Keratinocyte (primary cell): ENCODE measurements around the gene MLLT1. TPM values are rescaled to one million over a fixed set of nuclear protein-coding genes. Genes with fewer than 3 reads are reported as not detected.

ENCODE experiments used
- DNase-seq: peaks from one replicate; pipeline ENCODE4 v3.0.0-alpha.2; 2011; ENCODE audit warnings: low read depth, missing footprints, low spot score
- FAIRE-seq: peaks from 2 replicates; lab custom pipeline; 2011; peaks lifted over from hg19 to GRCh38; lab: Jason Lieb, UNC
- H2AFZ ChIP-seq: 2 replicates; pipeline ENCODE4 v1.6.0; 2012; ENCODE audit warnings: low read length, control low read depth, inconsistent platforms; ENCODE audit not compliant: control insufficient read depth
- H3K27ac ChIP-seq: 2 replicates; pipeline ENCODE4 v1.5.1; 2011; ENCODE audit warnings: low read length; ENCODE audit not compliant: control insufficient read depth, insufficient read depth
- H3K27me3 ChIP-seq: 3 replicates; pipeline ENCODE4 v1.6.0; 2011; ENCODE audit warnings: low read length; ENCODE audit not compliant: control insufficient read depth, insufficient read depth; ENCODE audit errors: extremely low read depth
- H3K36me3 ChIP-seq, 2 experiments: 2 replicates in 1 of 2; 3 replicates in 1 of 2; pipeline ENCODE4 v1.5.1; 2011; ENCODE audit warnings: low read length in 2 of 2, mild to moderate bottlenecking in 1 of 2; ENCODE audit not compliant: control insufficient read depth in 2 of 2, insufficient read depth in 2 of 2; ENCODE audit errors: extremely low read depth in 1 of 2
- H3K4me1 ChIP-seq: 3 replicates; pipeline ENCODE4 v1.5.1; 2011; ENCODE audit warnings: low read length; ENCODE audit not compliant: control insufficient read depth, insufficient read depth; ENCODE audit errors: extremely low read depth
- H3K4me2 ChIP-seq: 3 replicates; pipeline ENCODE4 v1.6.0; 2011; ENCODE audit warnings: low read depth, low read length; ENCODE audit not compliant: control insufficient read depth, insufficient read depth; ENCODE audit errors: extremely low read depth
- H3K4me3 ChIP-seq, 3 experiments: fragments of 200-600 bp in 1 of 3; sonication (generic) in 1 of 3; 2 replicates in 2 of 3; 3 replicates in 1 of 3; pipeline ENCODE4 v1.5.1; 2011 to 2016; ENCODE audit warnings: low read length in 3 of 3, mild to moderate bottlenecking in 3 of 3, control low read depth in 2 of 3, inconsistent platforms in 1 of 3, low read depth in 1 of 3, mixed read lengths in 1 of 3, mixed run types in 1 of 3, moderate library complexity in 1 of 3; ENCODE audit not compliant: control insufficient read depth in 2 of 3, insufficient read depth in 2 of 3; ENCODE audit errors: extremely low read depth in 1 of 3
- H3K79me2 ChIP-seq: 2 replicates; pipeline ENCODE4 v1.6.0; 2012; ENCODE audit warnings: low read length; ENCODE audit not compliant: control insufficient read depth, insufficient read depth
- H3K9ac ChIP-seq: 3 replicates; pipeline ENCODE4 v1.6.0; 2011; ENCODE audit warnings: low read length; ENCODE audit not compliant: control insufficient read depth, insufficient read depth; ENCODE audit errors: extremely low read depth
- H3K9me1 ChIP-seq: 3 replicates; pipeline ENCODE4 v1.6.0; 2011; ENCODE audit warnings: low read length; ENCODE audit not compliant: control insufficient read depth, insufficient read depth; ENCODE audit errors: extremely low read depth
- H3K9me3 ChIP-seq: 2 replicates; pipeline ENCODE4 v1.5.1; 2012; ENCODE audit warnings: low read depth, low read length; ENCODE audit not compliant: control insufficient read depth
- H4K20me1 ChIP-seq: 3 replicates; pipeline ENCODE4 v1.6.0; 2011; ENCODE audit warnings: low read length; ENCODE audit not compliant: control insufficient read depth, insufficient read depth; ENCODE audit errors: extremely low read depth
- CTCF ChIP-seq, 3 experiments: IDR thresholded peaks in 1 of 3; conservative IDR thresholded peaks in 1 of 3; optimal IDR thresholded peaks in 1 of 3; 2 replicates in 2 of 3; 3 replicates in 1 of 3; pipeline versions ENCODE3 to v1.5.1; 2011; ENCODE audit warnings: low read length in 3 of 3, mild to moderate bottlenecking in 3 of 3, moderate library complexity in 2 of 3, control low read depth in 1 of 3, inconsistent platforms in 1 of 3; ENCODE audit not compliant: insufficient read depth in 2 of 3; ENCODE audit errors: extremely low read depth in 1 of 3
- EZH2 ChIP-seq: IDR thresholded peaks from one replicate; pipeline ENCODE4 v1.6.1; 2012; ENCODE audit warnings: inconsistent platforms, mild to moderate bottlenecking, low read length, moderate library complexity
- dilution Hi-C: fragments of 300-500 bp; cut with MboI; formaldehyde crosslinking; loops from one replicate; pipeline ENCODE4 v1.7.0; 2020; ENCODE audit warnings: low sequenced_read_pairs; ENCODE audit not compliant: extremely low pct_ligation_motif_present
- polyA plus RNA-seq, 5 experiments: library from polyadenylated mRNA; depleted of rRNA in 3 of 5; stranded (reverse) in 3 of 5; stranded (forward) in 1 of 5; unstranded in 1 of 5; fragments of >200 nt; gene quantifications; 1 replicate in 1 of 5; 2 replicates in 3 of 5; 3 replicates in 1 of 5; pipeline versions ENCODE4 v1.2.1 to v1.2.3, GENCODE V29; 2011 to 2012; ENCODE audit warnings: missing spikeins in 2 of 5, low read depth in 1 of 5, low replicate concordance in 1 of 5

The MLLT1 gene
- polyA plus RNA-seq, 1 donor (not counting 4 experiments of a cell fraction or from before 2014, with no cell fraction given) = 8.3 TPM

DNA sequence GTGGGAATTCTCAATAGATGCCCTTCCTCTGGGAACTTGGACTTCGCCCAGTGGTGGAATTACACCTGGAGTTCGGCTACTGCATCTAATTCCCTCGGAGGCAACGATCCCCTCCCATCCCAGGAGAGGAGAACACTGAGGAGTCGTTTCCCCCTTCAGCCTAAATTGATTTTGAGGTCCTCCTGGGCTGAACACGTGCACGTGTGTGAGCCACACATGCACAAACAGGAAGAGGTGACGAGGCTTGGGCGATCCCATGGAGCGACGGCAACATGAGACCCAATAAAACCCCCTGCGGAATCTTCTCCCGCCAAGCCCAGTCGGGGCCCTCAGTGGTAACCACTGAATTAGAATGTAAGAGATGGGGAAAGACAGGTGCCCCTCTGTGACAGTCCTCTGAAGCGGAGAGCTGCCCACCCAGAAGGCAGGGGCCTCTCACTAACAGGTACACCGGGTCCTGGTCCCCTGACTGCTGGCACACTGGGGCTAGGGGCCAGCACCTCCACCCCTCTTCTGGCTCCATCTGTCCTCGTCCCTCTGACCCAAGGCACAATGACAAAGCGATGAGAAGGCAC lies 4.5 kb downstream of the MLLT1 start:
- dilution Hi-C loops = loop anchor here (25.0 kb wide), 1 partner anchor 238 kb away; no protein-coding TSS in a partner anchor
- Histone ChIP-seq H3K9ac (no peak overlapping the region), H3K4me1 (peaks cover 33% of the 10 kb centered on the region), H3K4me3 (no peak overlapping the region), H3K36me3 (peaks cover under 1 to 3% of the 10 kb centered on the region in 2 experiments), H3K9me1 (no peaks in the 10 kb centered on the region), H3K27me3 (no peaks in the 10 kb centered on the region), H3K27ac (no peak overlapping the region), H3K79me2 (peaks cover 84% of the 10 kb centered on the region), H3K9me3 (no peaks in the 10 kb centered on the region), H2AFZ (no peak overlapping the region), H3K4me2 (no peak overlapping the region), H4K20me1 (peaks cover 48% of the 10 kb centered on the region)
- FAIRE-seq = no peak
- no peak for DNase-seq
- TF ChIP-seq EZH2 (no peak), CTCF (optimal IDR thresholded peaks at IDR 0.05 in 1 of 3, IDR thresholded peaks at IDR 0.05 in 1 of 3, conservative IDR thresholded peaks at IDR 0.05 in 1 of 3; ENCODE audit: extremely low read depth in 1 of 3, insufficient read depth in 2 of 3, low read length in 3 of 3) (no peak)

- no peak for TF ChIP-seq CTCF (optimal IDR thresholded peaks at IDR 0.05 in 1 of 3, IDR thresholded peaks at IDR 0.05 in 1 of 3, conservative IDR thresholded peaks at IDR 0.05 in 1 of 3; ENCODE audit: extremely low read depth in 1 of 3, insufficient read depth in 2 of 3, low read length in 3 of 3)
- TF ChIP-seq EZH2 = no peak
- Histone ChIP-seq H3K36me3 (peaks cover 3 to 5% of the 10 kb centered on the region in 2 experiments), H3K4me2 (peak overlapping the region; percentile 85)
Observed at GRCh38 chr19:6274756-6275155, 5.0 kb downstream of the MLLT1 start.

More at GRCh38 chr19:6274756-6275155, 5.0 kb downstream of the MLLT1 start:
- Histone ChIP-seq H3K9me3 (no peaks in the 10 kb centered on the region), H2AFZ (no peak overlapping the region), H3K27ac (no peak overlapping the region), H3K27me3 (no peaks in the 10 kb centered on the region), H3K4me3 (no peak overlapping the region), H3K79me2 (peaks cover 89% of the 10 kb centered on the region), H3K9me1 (no peaks in the 10 kb centered on the region), H3K4me1 (peaks cover 33% of the 10 kb centered on the region), H4K20me1 (peaks cover 48% of the 10 kb centered on the region), H3K9ac (no peak overlapping the region)
- dilution Hi-C loops = loop anchor here (25.0 kb wide), 1 partner anchor 237 kb away; no protein-coding TSS in a partner anchor
- FAIRE-seq (no peak), DNase-seq (no peak)
